GM12865 (cell line): ENCODE results near the gene SMC3.

Experiments
- DNase-seq: peaks from one replicate; pipeline ENCODE4 v3.0.0; 2010; ENCODE audit warnings: low read depth
- H3K4me3 ChIP-seq: 2 replicates; pipeline ENCODE4 v1.5.1; 2011; ENCODE audit warnings: mild to moderate bottlenecking, low read depth, low read length, control low read depth
- TF ChIP-seq, protein P1 (sequence below): IDR thresholded peaks from 2 replicates; pipeline ENCODE4 v1.5.1; 2011; ENCODE audit warnings: low read length, control low read depth, low read depth, inconsistent platforms; ENCODE audit not compliant: insufficient read depth; ENCODE audit errors: missing control alignments

Gene SMC3

DNA sequence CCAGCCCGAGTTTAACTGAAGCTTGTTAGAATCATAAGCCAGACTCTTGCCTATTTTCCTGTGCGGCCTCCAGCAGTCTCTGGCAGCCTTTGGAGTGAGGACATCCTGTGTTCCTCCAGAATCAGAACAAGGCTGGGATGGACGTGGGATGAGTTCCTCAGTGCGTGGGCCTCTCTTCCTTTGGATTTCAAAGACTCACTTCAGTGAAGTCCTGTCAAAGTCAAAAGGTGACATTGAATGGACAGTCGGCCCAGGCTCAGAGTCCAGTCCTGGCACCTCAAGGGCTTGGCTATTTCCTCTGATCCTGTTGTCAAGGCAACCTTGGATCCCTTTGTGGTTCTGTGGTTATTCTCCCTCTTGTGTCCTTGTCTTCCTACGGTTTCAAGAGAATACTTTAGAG, 21.4 kb upstream of the SMC3 start:
- DNase-seq = no peak
- TF ChIP-seq, protein P1, sequence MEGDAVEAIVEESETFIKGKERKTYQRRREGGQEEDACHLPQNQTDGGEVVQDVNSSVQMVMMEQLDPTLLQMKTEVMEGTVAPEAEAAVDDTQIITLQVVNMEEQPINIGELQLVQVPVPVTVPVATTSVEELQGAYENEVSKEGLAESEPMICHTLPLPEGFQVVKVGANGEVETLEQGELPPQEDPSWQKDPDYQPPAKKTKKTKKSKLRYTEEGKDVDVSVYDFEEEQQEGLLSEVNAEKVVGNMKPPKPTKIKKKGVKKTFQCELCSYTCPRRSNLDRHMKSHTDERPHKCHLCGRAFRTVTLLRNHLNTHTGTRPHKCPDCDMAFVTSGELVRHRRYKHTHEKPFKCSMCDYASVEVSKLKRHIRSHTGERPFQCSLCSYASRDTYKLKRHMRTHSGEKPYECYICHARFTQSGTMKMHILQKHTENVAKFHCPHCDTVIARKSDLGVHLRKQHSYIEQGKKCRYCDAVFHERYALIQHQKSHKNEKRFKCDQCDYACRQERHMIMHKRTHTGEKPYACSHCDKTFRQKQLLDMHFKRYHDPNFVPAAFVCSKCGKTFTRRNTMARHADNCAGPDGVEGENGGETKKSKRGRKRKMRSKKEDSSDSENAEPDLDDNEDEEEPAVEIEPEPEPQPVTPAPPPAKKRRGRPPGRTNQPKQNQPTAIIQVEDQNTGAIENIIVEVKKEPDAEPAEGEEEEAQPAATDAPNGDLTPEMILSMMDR = no peak
- no peak overlapping the region for H3K4me3 ChIP-seq

DNA sequence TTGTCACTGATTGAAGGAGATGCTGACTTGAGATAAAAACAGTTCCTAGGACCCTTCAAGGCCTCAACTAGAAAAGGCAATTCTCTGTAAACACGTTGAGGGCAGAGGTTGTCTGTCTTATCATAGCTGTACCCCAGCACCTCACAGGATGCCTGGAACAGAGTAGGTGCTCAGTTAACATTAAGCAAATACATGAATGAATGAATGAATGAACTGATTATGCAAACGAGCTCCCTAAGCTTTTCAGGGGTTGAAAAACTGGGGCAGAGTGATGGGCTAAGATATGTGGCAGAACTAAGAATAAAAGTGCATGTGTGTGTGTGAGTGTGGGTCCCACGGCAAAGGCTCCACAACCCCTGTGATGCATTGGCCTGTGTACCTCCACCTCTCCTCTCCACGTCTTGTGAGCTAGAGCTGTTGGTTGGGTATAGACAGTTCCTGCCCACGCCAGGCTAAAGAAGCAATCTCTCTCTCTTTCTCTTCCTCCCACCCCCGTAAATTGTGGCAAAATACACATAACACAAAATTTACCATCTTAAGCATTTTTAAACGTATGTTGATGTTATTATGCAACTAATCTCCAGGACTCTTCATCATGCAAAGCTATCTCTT, 20.9 kb upstream of the SMC3 start:
- TF ChIP-seq, protein P1 = no peak
- no peak for DNase-seq
- no peak overlapping the region for H3K4me3 ChIP-seq

DNA sequence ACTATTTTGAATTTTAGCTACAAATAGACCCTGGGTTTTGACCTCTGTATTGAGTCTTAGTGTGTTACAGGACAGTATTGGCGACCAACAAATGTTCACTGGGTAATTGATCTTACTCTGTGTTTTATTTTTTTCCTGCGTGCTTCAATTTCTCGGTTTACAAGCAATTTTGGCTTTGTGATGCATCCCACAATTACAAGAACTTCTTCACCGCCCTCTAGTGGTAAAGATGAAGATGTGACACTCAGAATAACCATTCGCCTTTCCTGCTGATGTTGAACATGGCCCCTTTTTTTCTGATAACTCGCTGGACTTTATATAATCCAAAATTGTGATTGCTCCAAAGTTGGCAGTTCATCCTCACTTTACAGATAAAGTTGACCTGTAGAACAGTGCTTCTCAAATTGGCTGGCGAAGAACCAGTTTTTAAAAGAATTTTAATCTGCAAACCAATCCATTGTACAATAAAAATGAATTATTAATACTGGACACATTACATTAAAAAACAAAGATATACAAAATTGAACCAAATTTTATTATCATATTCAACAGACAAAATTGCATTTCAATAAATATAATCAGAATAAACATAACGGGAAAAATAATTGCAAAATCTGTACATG, 20.2 kb upstream of the SMC3 start:
- peak; percentile 67 for DNase-seq

DNA sequence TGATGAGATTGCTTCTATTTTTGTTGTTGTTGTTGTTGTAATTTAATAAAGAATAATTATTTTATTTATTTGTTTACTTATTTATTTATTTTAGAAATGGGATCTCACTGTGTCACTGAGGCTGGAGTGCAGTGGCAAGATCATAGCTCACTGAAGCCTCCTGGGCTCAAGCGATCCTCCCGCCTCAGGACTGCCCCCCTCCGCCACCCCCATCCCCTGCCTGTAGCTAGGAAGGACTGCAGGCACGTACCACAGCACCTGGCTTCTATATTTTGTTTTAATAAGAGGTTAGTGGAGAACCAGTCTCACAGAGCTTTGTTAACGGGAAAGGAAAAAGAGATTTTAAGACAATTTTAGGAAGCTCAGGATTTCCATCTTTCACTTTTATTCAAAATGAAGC, 19.5 kb upstream of the SMC3 start:
- no peak for DNase-seq
- H3K4me3 ChIP-seq = no peak overlapping the region
- TF ChIP-seq, protein P1 = no peak

More for the DNA sequence above, 20.2 kb upstream of the SMC3 start:
- TF ChIP-seq, protein P1 = peak; percentile 73
- no peak overlapping the region for H3K4me3 ChIP-seq

DNA sequence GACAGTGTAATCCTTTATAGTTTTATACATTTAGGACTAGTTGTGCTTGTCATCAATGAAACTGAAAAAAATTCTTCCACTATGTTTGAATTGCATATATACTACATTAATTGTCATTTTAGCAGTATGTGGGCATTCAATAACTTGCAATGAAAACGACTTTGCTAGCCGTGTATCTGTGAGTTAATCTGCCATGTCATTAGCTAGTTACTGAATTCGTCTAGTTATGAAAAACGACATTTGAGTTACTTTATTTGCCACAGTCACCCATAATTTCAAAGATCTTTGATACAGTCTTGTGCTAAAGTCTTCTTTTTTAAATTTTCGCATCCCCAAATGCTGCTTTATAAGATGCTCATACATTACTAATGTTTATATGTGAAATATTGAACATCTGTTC, 18.3 kb upstream of the SMC3 start:
- no peak overlapping the region for H3K4me3 ChIP-seq
- DNase-seq = no peak
- TF ChIP-seq, protein P1 = no peak

DNA sequence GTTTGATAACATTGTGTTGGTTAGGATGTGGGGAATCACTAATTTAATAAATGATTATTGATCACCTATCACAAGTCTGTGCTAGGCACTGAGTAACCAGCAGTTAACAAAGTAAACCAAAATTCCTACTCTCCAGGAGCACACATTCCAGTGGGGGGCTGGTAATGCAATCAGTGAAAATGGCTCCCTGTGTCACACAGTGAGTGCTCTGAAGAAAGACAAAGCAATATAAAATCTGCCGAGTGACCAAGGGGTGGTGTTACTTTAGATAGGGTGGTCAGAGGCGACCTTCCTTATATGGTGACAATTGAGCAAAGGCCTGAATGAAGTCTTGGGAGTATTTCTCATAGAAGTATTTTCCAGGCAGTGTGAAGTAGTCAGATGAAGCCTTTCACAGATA, 13.6 kb upstream of the SMC3 start:
- H3K4me3 ChIP-seq = no peak overlapping the region
- TF ChIP-seq, protein P1 = no peak
- no peak for DNase-seq

DNA sequence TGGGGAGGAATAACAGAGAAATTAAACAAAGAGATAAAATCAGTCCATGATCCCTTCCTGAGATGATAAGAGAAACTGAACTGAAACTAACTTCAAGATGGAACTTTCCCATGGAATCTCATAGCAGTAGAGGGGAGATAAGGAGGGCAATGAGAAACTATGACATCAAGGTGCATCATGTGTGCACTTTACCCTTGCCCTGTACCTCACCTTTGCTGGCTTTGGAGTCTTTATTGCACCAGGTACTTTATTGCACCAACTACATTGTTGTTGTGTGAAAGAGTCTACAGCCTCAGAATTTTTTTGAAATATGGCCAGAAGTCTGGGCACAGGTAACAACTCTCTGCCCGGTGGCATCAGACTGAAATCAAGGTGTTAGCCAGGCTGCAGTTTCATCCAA, 11.2 kb upstream of the SMC3 start:
- no peak overlapping the region for H3K4me3 ChIP-seq
- TF ChIP-seq, protein P1 = no peak
- DNase-seq = no peak
